ENCODE results near the gene ODF2L. TPM values are rescaled to one million over a fixed set of nuclear protein-coding genes. Genes with fewer than 3 reads are reported as not detected.
A peak's percentile ranks its signal among the peaks of the same experiment; 100 is the strongest.
"Not testable (repeated sequence)": the region's sequence is repeated elsewhere in the genome, so short reads cannot be mapped to it uniquely, and the experiment has no call there.

The ODF2L gene
- total RNA-seq, 1 donor from 2014 or later: 62.1 TPM

DNA sequence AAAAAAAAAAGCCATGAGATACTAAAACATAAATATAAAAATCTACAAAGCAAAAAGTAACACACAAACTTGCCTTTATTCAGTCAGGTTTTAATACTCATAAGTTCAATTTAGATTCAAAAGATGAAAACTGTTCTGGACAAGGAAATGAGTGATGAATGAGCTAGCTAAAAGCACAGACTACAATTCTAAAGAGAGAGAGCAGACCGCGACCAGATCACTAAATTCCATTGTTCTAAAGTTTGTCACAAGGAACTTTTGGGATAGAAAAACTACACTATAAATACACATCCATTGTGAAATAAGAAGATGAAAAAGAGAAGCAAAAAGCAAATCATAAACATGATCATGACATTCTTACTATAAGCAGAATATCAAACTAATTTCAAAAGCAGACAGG lies 1.7 kb downstream of the ODF2L start:
- DNase-seq (ENCODE audit: low spot score): no peak
- intact Hi-C loops (cut with DNase I): no loop called here
- ATAC-seq: no peak

DNA sequence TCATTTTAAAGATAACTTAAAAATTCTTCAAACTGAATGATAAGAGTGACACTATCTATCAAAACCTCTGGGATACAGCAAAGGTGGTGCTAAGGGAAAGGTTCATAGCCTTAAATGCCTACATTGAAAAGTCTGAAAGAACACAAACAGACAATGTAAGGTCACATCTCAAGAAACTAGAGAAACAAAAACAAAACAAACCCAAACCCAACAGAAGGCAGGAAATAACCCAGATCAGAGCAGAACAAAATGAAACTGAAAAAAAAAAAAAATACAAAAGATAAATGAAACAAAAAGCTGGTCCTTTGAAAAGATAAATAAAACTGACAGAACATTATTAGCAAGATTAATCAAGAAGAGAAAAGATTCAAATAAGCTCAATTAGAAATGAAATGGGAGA lies 6.8 kb downstream of the ODF2L start:
- DNase-seq (ENCODE audit: low spot score) (no peak), ATAC-seq (no peak)
- intact Hi-C loops (cut with DNase I): no loop called here

DNA sequence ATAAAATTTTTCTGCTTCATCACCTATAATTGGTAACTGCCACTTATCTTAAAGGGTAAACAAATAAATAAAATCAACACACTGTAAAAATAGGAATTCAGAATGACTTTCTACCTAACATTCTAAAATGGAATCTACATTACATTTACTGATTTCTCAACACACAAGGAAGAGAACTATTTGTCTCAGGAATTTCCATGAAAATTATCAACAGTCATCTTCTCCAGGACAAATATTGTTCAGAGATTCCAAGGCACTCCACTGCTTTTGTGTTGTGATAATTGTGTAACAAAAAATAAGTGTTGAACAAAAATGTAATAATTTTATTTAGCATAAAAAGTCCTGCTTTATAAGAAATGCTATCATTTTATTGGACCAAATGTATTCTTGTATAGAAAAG lies 7.3 kb downstream of the ODF2L start:
- intact Hi-C loops (cut with DNase I): no loop called here
- DNase-seq (ENCODE audit: low spot score) (no peak), ATAC-seq (no peak)

DNA sequence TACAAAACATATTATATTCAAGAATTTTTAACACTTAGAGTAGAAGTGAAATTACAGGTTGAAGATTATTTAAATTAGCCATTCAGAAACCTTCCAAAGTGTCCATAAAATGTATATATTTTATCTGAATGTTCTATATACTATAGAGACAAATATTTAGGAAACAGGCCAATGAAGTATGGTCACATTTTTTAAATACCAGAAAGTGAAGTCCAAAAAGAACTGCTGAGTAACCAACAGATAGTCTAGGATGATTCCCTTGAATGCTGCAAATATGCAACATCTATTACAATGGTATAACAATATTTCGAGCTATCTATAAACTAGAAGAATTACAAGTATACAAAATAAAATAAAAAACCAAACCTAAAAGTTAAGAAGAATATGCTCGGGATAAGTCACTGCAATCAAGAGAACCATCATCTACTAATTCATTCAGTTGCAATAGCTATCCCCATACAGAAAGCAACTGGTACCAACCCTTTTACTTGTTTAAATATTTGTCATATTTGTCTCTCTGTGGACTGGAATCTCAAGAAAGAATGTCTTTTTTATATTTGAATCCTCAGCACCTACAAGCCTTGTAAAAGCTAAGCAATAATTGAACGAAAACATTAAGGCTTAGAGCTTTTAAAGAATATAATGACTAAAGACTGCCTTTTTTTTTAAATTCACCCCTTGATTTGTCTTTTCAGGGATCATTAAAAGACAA lies 8.1 kb downstream of the ODF2L start:
- no peak for ATAC-seq
- intact Hi-C loops (cut with DNase I): no loop called here

DNA sequence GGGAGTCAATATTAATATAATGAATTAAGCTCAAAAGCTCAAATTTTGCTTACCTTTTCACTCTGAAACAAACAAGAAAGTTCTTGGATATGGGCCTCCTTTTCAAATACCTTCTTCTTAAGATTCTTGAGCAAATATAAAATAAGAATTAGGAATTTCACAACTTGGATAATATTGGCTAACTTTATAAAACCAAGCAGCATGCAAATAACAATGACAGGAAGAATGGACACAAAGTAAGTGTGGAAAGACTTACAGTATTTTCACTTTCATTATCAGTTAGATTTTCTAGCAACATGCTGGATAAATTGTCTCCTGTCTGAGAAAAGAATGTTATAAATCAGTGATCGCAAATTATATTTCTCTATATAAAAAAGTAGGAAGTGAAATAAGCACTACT lies 13.2 kb downstream of the ODF2L start:
- intact Hi-C loops (cut with DNase I): loop anchor here (5.0 kb wide), 1 partner anchor 119 kb away; no protein-coding TSS in a partner anchor
- DNase-seq (ENCODE audit: low spot score): no peak
- no peak for ATAC-seq

More for the DNA sequence above, 8.1 kb downstream of the ODF2L start:
- DNase-seq (ENCODE audit: low spot score): no peak

DNA sequence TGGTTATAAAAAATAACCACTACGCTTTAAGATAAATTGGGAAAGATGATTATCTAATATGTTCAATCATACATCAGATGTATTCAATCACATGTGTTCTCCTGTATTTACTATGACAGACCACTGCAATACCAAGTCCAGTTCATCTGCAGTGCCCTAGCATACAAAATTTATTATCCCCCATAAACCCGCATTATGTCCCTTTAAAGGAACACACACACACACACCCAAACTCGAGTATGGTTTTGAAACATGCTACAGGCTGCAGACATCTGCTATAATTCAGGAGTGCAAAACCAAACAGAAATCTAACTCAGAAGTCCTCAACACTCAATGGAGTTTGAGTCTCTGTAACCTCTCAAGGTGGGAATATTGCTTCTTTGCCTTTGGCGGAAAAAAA lies 14.9 kb downstream of the ODF2L start:
- peak; percentile 29 for ATAC-seq
- no peak for DNase-seq (ENCODE audit: low spot score)
- intact Hi-C loops (cut with DNase I): loop anchor here (5.0 kb wide), 1 partner anchor 121 kb away; no protein-coding TSS in a partner anchor

DNA sequence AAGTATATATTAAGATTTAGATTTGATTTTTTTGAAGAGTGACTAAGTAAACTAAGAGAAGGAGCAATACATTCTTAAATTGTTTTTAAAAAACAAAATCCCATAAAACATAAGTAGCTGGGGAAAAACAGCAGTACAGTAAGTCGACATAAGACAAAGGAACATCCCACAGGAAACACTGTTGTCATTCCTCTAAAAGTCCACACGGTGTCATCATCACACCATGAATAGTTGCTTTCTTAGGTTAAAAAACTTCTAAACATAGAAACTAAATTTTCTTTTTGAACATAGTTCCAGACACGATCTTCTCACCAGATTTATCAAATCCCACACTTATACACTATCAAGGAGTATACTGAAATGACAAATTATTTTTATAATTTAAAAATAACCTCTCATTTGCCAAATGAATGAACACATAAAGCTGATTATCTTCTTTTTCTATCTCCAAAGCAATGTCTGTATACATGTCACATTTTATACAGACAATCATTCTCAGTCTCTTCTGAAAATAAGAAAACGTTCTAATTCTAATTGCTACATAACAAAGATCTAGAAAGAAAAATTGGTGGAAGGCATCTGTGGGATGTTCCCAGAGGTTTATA lies 15.8 kb downstream of the ODF2L start:
- intact Hi-C loops (cut with DNase I): loop anchor here (5.0 kb wide), 1 partner anchor 122 kb away; no protein-coding TSS in a partner anchor
- DNase-seq (ENCODE audit: low spot score): no peak
- ATAC-seq: peak; percentile 84

DNA sequence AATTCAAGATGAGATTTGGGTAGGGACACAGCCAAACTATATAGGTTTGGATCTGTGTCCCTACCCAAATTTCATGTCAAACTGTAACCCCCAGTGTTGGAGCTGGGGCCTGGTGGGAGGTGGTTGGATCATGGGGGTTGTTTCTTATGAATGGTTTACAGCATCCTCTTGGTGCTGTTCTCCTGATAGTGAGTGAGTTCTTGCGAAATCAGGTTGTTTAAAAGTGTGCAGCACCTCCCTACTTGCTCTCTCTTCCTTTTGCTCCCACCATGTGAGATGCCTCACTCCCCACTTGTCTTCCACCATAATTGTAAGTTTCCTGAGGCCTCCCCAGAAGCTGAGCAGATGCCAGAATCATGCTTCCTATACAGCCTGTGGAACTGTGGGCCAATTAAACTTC lies 17.3 kb downstream of the ODF2L start:
- no peak for DNase-seq (ENCODE audit: low spot score)
- no peak for ATAC-seq
- intact Hi-C loops (cut with DNase I): no loop called here

DNA sequence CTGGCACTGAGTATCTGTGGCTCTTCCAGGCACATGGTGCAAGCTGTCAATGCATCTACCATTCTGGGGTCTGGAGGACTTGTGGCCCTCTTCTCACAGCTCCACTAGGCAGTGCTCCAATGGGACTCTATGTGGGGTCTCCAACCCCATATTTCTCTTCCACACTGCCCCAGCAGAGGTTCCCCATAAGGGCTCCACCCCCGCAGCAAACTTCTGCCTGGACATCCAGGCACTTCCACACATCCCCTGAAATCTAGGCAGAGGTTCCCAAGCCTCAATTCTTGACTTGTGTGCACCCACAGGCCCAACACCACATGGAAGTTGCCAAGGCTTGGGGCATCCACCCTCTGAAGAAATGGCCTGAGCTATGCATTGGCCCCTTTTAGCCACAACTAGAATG lies 18.8 kb downstream of the ODF2L start:
- DNase-seq (ENCODE audit: low spot score) (no peak), ATAC-seq (no peak)
- intact Hi-C loops (cut with DNase I): no loop called here

DNA sequence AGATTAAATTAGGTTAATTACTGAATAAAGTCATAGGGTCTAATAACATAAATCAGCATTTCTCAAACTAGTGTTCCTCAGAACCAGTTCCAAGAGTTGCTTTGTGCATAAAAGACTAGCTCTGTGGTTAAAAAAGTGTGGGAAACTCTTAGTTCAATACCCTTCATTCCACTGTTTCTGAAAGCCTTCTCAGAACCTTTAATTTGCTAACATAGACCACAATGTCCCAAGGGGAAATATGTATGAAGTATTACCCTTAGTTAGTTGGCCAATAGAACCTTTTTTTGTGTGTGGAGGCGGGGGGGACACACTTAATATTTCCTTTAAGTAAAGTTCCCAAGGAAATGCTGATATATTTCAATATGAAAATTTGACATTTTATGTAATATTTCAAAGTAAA lies 20.4 kb downstream of the ODF2L start:
- intact Hi-C loops (cut with DNase I): no loop called here
- DNase-seq (ENCODE audit: low spot score) (no peak), ATAC-seq (no peak)

DNA sequence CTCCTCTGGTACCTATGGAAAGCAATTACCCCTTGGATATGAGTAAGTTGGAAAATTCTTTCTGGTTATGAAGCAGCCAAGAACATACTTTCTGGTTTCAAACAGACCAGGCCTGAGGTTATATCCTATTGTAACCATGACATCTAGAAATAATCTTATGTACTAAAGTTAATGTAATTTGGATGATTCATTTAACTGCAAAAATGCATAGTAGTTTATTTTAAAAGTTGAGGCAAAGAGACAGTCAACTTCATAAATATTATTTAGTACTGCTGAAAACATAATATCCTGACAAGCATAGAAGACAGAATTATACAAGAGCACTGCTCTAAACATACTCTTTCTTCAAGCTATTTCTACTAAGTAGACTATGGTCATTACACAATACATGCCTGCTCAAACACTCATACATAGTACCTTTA lies 25.5 kb downstream of the ODF2L start:
- ATAC-seq: no peak
- intact Hi-C loops (cut with DNase I): no loop called here
- no peak for DNase-seq (ENCODE audit: low spot score)

DNA sequence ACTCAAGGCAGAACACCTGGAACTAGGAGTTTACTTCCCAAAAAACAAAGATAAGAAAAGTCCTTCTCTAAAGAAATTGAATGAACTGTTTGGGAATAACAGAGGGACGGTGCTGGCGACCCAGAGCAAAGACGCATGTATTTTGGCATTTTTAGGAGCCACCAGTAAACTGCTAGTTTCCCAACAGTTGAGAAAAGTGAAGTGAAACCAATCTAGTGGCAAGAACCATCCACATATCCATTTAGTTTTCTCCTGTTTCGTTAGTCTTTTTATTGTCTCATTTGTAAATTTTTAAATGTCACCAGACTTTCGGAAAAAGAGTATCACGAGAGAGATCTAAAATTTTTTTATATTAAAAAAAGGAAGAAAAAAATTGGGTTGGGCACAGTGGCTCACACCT lies 30.2 kb downstream of the ODF2L start:
- DNase-seq (ENCODE audit: low spot score): no peak
- ATAC-seq: no peak
- intact Hi-C loops (cut with DNase I): no loop called here

DNA sequence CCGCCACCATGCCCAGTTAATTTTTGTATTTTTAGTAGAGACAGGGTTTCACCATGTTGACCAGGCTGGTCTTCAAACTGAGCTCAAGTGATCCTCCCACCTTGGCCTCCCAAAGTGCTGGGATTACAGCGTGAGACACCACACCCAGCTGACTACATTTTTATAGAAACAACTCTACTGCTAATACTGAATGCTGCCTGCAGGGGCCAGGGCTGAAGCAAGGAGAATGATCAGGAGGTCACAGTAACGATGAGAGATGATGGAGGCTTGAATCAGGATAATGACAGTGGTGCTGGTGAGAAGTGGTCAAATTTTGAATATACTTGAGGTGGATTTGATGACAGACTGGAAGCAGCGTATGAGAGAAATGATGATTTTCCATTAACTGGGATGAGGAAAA lies 33.3 kb downstream of the ODF2L start:
- no peak for ATAC-seq
- DNase-seq (ENCODE audit: low spot score): no peak
- intact Hi-C loops (cut with DNase I): no loop called here

DNA sequence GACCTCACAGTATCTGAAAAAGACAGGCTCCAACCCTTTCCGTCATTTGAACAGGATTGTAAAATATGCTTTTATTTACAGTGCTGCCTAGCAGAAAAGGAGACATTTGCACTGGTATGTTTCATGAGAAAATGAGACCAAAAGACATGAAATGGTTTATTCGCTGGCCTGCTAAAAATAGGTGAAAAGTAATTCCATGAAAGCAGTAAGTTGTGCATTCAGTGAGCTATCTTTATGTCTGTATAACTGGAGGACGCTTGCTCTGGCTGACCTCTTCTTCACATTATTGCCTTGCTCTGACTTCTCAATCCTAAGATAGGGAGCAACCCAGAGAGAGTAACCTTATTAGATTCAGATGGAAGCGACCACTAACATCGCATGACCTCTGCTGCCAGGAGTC lies 38.3 kb downstream of the ODF2L start:
- intact Hi-C loops (cut with DNase I): no loop called here
- DNase-seq (ENCODE audit: low spot score): no peak
- ATAC-seq: peak; percentile 26

DNA sequence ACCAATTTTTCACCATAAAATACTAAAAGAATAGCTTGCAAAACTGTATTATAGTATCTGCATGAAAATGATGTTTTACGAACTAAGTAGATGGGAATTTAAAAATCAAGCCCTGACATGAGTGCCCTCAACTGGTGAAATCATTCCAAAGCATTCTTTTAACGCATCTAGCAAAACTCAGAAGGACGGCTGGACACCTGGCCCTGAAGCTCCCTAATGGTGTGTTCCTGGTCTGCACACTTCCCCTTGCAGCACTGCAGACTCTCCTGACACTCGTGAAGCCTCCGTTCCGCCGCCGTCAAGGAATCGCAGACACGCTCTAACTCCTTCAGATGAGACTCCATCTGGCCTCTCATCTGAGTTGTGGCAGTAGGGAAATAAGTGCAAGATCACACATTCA lies 39.9 kb downstream of the ODF2L start:
- DNase-seq (ENCODE audit: low spot score) (no peak), ATAC-seq (peak; percentile 22)
- intact Hi-C loops (cut with DNase I): no loop called here

DNA sequence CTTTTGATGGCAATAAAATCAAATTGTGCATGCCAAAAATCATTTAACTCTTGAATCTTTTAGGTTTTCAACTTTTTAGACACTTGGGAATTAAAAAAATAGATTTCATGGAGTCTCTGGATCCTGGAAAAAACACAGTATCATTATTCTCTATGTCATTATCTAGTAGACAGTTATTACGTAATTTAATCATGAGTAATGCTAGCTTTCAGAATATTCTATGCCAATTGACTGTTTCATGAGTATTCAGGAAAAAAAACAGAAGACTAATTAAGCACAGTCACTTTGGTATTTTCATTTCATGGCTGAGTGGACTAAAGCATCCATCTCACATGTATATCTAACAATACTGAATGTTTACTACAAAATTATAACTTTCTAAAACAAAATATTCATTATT lies 44.0 kb downstream of the ODF2L start:
- no peak for DNase-seq (ENCODE audit: low spot score)
- ATAC-seq: no peak
- intact Hi-C loops (cut with DNase I): no loop called here

DNA sequence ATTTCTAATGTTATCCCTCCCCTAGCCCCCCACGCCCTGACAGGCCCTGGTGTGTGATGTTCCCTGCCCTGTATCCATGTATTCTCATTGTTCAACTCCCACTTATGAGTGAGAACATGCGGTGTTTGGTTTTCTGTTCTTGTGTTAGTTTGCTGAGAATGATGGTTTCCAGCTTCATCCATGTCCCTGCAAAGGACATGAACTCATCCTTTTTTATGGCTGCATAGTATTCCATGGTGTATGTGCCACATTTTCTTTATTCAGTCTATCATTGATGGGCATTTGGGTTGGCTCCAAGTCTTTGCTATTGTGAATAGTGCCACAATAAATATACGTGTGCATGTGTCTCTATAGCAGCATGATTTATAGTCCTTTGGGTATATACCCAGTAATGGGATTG lies 45.9 kb downstream of the ODF2L start:
- ATAC-seq; intact Hi-C loops (cut with DNase I): not testable (repeated sequence)

DNA sequence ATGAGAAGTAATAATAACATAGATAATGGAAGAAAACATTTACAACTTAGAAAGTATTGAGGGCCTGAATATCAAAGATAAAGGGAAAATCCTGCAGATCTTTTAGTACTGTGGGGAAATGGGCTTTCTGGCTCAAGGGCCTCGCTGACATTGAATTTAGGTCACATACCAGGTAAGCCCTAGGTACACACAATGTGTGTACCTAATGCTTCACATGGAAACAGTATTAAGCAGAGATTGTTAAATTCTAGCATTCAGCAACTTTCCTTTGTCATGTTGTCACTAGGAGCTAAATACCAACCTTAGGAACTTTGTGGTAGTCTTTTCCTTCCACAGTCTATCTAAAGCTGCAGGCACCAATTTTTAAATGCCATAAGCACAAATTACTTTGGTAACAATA lies 49.7 kb downstream of the ODF2L start:
- intact Hi-C loops (cut with DNase I): no loop called here
- DNase-seq (ENCODE audit: low spot score) (no peak), ATAC-seq (no peak)

More for the DNA sequence above, 45.9 kb downstream of the ODF2L start:
- DNase-seq (ENCODE audit: low spot score): not testable (repeated sequence)

DNA sequence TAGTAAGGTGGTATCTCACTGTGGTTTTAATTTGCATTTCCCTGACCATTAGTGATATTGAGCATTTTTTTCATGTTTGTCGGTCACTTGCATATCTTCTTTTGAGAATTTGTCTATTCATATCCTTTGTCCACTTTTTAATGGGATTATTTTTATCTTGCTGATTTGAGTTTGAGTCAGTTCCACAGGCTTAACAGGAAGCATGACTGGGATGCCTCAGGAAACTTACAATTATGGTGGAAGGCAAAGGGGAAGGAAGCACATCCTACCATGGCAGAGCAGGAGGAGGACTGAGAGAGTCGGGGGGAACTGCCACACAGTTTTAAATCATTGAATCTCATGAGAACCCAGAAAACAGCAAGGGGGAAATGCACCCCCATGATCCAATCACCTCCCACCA lies 51.1 kb downstream of the ODF2L start:
- no peak for DNase-seq (ENCODE audit: low spot score)
- ATAC-seq: no peak
- intact Hi-C loops (cut with DNase I): no loop called here

DNA sequence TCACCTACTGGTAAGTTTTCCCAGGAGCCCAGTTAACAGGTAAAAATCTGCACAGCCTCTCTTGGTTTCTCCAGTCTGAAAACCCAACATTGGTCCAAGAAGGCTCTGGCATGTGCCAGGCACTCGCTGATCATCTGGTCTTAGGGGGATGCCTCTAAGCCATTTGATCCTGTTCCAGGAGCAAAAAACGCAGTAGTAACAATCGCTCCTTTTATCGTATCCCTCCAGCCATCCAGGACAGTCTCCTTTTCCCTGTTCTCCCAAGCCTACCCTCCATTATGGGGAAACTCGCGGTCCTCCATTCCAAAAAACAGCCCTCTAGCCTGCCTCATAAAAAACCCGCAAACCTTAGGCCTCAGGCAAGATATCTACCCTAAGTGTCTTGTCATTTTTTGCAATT lies 56.2 kb downstream of the ODF2L start:
- intact Hi-C loops (cut with DNase I): no loop called here
- ATAC-seq (no peak), DNase-seq (ENCODE audit: low spot score) (no peak)
